GM23338 (cell line): Measurements from ENCODE around the gene PRAMEF14.
"Not testable (repeated sequence)": the region's sequence is repeated elsewhere in the genome, so short reads cannot be mapped to it uniquely, and the experiment has no call there.

Experiments
- CREB1 ChIP-seq: fragments of 250-450 bp; sonication (Bioruptor Pico); IDR thresholded peaks from 2 replicates; pipeline ENCODE4 v1.5.0; 2020; ENCODE audit warnings: low read depth, mild to moderate bottlenecking, moderate library complexity
- EZH2 ChIP-seq: fragments of 200-600 bp; sonication (generic); IDR thresholded peaks from one replicate; pipeline ENCODE4 v1.8.0; 2017; ENCODE audit warnings: antibody characterized with exemption, mild to moderate bottlenecking, low read depth; ENCODE audit not compliant: unreplicated experiment
- EZH2phosphoT487 ChIP-seq: fragments of 200-600 bp; sonication (generic); IDR thresholded peaks from one replicate; pipeline ENCODE4 v1.8.1; 2018; ENCODE audit warnings: antibody characterized with exemption; ENCODE audit not compliant: unreplicated experiment
- JUNB ChIP-seq: IDR thresholded peaks from one replicate; pipeline ENCODE4 v1.6.1; 2016; ENCODE audit warnings: antibody characterized with exemption; ENCODE audit not compliant: unreplicated experiment
- NANOG ChIP-seq: IDR thresholded peaks from 2 replicates; pipeline ENCODE4 v1.6.1; 2016; ENCODE audit warnings: antibody characterized with exemption, borderline replicate concordance
- POLR2AphosphoS5 ChIP-seq: IDR thresholded peaks from 2 replicates; pipeline ENCODE4 v1.6.1; 2016; ENCODE audit warnings: antibody characterized with exemption, low read depth
- STAT1 ChIP-seq: IDR thresholded peaks from one replicate; pipeline ENCODE4 v1.6.1; 2016; ENCODE audit warnings: antibody characterized with exemption; ENCODE audit not compliant: unreplicated experiment
- ZNF114 ChIP-seq: fragments of 250-450 bp; sonication (Bioruptor Pico); IDR thresholded peaks from 2 replicates; pipeline ENCODE4 v1.5.0; 2020; ENCODE audit warnings: mild to moderate bottlenecking, moderate library complexity
- ZNF331 ChIP-seq: fragments of 250-450 bp; sonication (Bioruptor Pico); IDR thresholded peaks from 2 replicates; pipeline ENCODE4 v1.5.0; 2020; ENCODE audit warnings: low read depth, mild to moderate bottlenecking, moderate library complexity
- TF ChIP-seq, protein P1 (sequence below), 2 experiments: fragments of 200-600 bp in 1 of 2; sonication (generic) in 1 of 2; conservative IDR thresholded peaks; 2 replicates each; pipeline versions ENCODE4 v1.5.1 to v1.6.1; 2016 to 2017; ENCODE audit warnings: antibody characterized with exemption in 2 of 2, low read depth in 2 of 2, mild to moderate bottlenecking in 2 of 2, moderate library complexity in 1 of 2
- TF ChIP-seq, protein P2 (sequence below): IDR thresholded peaks from 2 replicates; pipeline ENCODE4 v1.6.1; 2016; ENCODE audit warnings: antibody characterized with exemption
- TF ChIP-seq, protein P3 (sequence below): IDR thresholded peaks from one replicate; pipeline ENCODE4 v1.6.1; 2018; ENCODE audit warnings: antibody characterized with exemption; ENCODE audit not compliant: unreplicated experiment

DNA sequence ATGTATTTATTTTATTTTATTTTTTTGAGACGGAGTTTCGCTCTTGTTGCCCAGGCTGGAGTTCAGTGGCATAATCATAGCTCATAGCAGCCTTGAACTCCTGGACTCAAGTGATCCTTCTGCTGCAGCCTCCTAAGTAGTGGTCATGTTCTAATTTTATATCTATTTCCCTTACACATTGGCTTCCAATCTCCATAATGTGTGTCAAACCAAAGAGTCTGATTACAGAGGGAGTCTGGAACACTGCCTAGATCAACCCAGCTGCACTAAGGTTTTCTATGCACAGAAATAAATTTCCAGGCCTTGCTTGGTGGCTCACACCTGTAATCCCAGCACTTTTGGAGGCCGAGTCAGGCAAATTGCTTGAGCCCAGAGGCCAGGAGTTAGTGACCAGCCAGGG, 32.0 kb upstream of the PRAMEF14 start:
- TF ChIP-seq, protein P1, sequence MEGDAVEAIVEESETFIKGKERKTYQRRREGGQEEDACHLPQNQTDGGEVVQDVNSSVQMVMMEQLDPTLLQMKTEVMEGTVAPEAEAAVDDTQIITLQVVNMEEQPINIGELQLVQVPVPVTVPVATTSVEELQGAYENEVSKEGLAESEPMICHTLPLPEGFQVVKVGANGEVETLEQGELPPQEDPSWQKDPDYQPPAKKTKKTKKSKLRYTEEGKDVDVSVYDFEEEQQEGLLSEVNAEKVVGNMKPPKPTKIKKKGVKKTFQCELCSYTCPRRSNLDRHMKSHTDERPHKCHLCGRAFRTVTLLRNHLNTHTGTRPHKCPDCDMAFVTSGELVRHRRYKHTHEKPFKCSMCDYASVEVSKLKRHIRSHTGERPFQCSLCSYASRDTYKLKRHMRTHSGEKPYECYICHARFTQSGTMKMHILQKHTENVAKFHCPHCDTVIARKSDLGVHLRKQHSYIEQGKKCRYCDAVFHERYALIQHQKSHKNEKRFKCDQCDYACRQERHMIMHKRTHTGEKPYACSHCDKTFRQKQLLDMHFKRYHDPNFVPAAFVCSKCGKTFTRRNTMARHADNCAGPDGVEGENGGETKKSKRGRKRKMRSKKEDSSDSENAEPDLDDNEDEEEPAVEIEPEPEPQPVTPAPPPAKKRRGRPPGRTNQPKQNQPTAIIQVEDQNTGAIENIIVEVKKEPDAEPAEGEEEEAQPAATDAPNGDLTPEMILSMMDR (conservative IDR thresholded peaks at IDR 0.05; ENCODE audit: low read depth in 2 of 2) = not testable (repeated sequence)
- TF ChIP-seq, protein P2, sequence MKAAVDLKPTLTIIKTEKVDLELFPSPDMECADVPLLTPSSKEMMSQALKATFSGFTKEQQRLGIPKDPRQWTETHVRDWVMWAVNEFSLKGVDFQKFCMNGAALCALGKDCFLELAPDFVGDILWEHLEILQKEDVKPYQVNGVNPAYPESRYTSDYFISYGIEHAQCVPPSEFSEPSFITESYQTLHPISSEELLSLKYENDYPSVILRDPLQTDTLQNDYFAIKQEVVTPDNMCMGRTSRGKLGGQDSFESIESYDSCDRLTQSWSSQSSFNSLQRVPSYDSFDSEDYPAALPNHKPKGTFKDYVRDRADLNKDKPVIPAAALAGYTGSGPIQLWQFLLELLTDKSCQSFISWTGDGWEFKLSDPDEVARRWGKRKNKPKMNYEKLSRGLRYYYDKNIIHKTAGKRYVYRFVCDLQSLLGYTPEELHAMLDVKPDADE = not testable (repeated sequence)
- TF ChIP-seq, protein P3, sequence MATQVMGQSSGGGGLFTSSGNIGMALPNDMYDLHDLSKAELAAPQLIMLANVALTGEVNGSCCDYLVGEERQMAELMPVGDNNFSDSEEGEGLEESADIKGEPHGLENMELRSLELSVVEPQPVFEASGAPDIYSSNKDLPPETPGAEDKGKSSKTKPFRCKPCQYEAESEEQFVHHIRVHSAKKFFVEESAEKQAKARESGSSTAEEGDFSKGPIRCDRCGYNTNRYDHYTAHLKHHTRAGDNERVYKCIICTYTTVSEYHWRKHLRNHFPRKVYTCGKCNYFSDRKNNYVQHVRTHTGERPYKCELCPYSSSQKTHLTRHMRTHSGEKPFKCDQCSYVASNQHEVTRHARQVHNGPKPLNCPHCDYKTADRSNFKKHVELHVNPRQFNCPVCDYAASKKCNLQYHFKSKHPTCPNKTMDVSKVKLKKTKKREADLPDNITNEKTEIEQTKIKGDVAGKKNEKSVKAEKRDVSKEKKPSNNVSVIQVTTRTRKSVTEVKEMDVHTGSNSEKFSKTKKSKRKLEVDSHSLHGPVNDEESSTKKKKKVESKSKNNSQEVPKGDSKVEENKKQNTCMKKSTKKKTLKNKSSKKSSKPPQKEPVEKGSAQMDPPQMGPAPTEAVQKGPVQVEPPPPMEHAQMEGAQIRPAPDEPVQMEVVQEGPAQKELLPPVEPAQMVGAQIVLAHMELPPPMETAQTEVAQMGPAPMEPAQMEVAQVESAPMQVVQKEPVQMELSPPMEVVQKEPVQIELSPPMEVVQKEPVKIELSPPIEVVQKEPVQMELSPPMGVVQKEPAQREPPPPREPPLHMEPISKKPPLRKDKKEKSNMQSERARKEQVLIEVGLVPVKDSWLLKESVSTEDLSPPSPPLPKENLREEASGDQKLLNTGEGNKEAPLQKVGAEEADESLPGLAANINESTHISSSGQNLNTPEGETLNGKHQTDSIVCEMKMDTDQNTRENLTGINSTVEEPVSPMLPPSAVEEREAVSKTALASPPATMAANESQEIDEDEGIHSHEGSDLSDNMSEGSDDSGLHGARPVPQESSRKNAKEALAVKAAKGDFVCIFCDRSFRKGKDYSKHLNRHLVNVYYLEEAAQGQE = not testable (repeated sequence)
- not testable (repeated sequence) for TF ChIP-seq POLR2AphosphoS5; ZNF331 (CRISPR knock-in tag); EZH2; EZH2phosphoT487; CREB1; NANOG; JUNB; STAT1; ZNF114
